Psoas muscle (tissue), 8 donors: ENCODE results near the gene ABCA6. TPM values are rescaled to one million over a fixed set of nuclear protein-coding genes. Genes with fewer than 3 reads are reported as not detected.

ENCODE experiments used
- ATAC-seq, 4 donors: fragments of 200-7000 bp; cut with Tn5 transposase; one replicate each; pipeline ENCODE4 v1.9.1; 2020; ENCODE audit warnings: moderate library complexity in 3 of 4, mild to moderate bottlenecking in 2 of 4
- DNase-seq, 2 donors: peaks; one replicate each; pipeline ENCODE4 v3.0.0-alpha.2; 2020
- H3K27ac ChIP-seq: fragments of 200-600 bp; one replicate; pipeline ENCODE4 v1.8.0; 2022
- H3K27me3 ChIP-seq, 3 donors: fragments of 200-600 bp in 1 of 3; one replicate each; pipeline versions ENCODE4 v1.6.1 to v1.8.0; 2013 to 2022; ENCODE audit warnings: low read length in 2 of 3, mild to moderate bottlenecking in 2 of 3, moderate library complexity in 1 of 3; ENCODE audit not compliant: insufficient read depth in 3 of 3
- H3K36me3 ChIP-seq, 2 donors: fragments of 200-600 bp in 1 of 2; one replicate each; pipeline versions ENCODE4 v1.6.1 to v1.8.0; 2013 to 2022; ENCODE audit warnings: low read depth in 1 of 2, mild to moderate bottlenecking in 1 of 2, moderate library complexity in 1 of 2; ENCODE audit not compliant: insufficient read depth in 1 of 2
- H3K4me1 ChIP-seq: fragments of 200-600 bp; one replicate; pipeline ENCODE4 v1.8.0; 2022
- H3K4me3 ChIP-seq: fragments of 200-600 bp; one replicate; pipeline ENCODE4 v1.8.0; 2022; ENCODE audit warnings: mild to moderate bottlenecking
- H3K9me3 ChIP-seq: fragments of 200-600 bp; one replicate; pipeline ENCODE4 v1.8.0; 2022
- WGBS, 3 donors: extraction: QIAGEN DNeasy Blood & Tissue Kit; methylation state at CpG; one replicate each; pipeline versions ENCODE4 v1.1.6 to v1.1.7; 2013; 5-methylcytosine and 5-hydroxymethylcytosine counted together
- intact Hi-C, 2 donors: fragments of 100-400 bp; cut with DNase I; formaldehyde crosslinking; loops; one replicate each; pipeline versions ENCODE4 v1.11.0 to v1.14.2; 2022
- polyA plus RNA-seq, 3 donors: library from polyadenylated mRNA; stranded (reverse); fragments of 200-250 nt; gene quantifications; one replicate each; pipeline ENCODE4 v1.2.3, GENCODE V29; 2013
- total RNA-seq, 4 donors: library from RNA; stranded (reverse); fragmentation: NEBNext Ultra II Directional in 2 of 4; extraction: Animal tissue kit (Norgen Biotek cat#: 25700) in 2 of 4; gene quantifications; one replicate each; pipeline versions ENCODE4 v1.2.1 to v1.2.4, GENCODE V29; 2021 to 2023
- TF ChIP-seq, protein P1 (sequence below): fragments of 200-600 bp; IDR thresholded peaks from one replicate; pipeline ENCODE4 v1.8.0; 2022; ENCODE audit warnings: antibody characterized with exemption
- donor health status: healthy with polysubstance abuse.
- donor health status: DM: no; HTN: no; CAD: no; lungs with moderate emphysema.
- donor health status: Bipolar disorder and iron deficiency.
- donor health status: healthy.
- donor health status: DM: yes; HTN: yes; CAD: no.
- donor health status: DM: no; HTN: no; CAD: no.
- donor health status: DM: no; HTN: no; CAD: no.
- donor health status: DM: yes; HTN: yes; CAD: no.

Gene ABCA6
- total and polyA plus RNA-seq, 7 donors: 2.7 to 21.2 (median 6.8) TPM

DNA sequence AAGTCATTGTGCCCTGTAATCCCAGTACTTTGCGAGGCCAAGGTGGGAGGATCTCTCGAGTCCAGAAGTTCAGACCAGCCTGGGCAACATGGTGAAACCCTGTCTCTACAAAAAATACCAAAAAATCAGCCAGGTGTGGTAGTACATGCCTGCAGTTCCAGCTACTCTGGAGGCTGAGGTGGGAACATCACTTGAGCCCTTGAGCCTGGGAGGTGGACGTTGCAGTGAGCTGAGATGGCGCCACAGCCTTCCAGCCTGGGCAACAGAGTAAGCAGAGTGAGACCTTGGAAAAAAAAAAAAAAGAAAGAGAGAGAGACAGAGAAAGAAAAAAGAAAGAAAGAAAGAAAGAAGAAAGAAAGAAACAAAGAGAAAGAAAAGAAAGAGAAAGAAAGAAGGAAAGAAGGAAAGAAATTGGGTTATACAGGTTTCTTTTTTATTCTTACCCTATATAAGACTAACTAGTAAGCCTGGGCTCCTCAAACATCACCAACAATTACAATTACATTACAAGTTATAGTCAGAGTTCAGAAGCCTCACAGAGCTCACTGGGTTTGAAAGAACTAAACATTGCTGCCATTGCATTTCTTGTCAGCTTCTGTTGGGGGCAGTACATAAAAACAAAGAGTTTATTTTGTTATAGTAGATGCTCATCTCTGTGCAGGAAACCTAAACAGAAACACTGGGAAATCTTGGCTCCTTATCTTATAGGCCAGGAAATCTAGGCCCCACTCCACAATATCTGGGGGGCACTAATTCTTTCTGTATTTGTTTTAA lies 74.2 kb downstream of the ABCA6 start:
- WGBS, 3 donors: 95 to 96% (median 96%) methylated on average over 4 of the region's 4 CpGs
- no peaks in the 10 kb centered on the region for H3K27me3 ChIP-seq
- DNase-seq (no peak), ATAC-seq (no peak)
- no peaks in the 10 kb centered on the region for H3K9me3 ChIP-seq
- H3K27ac ChIP-seq: no peak overlapping the region
- no peak overlapping the region for H3K4me3 ChIP-seq
- intact Hi-C loops: no loop called here
- H3K4me1 ChIP-seq: no peaks in the 10 kb centered on the region
- H3K36me3 ChIP-seq: peaks cover 0 to 18% of the 10 kb centered on the region in 2 donors
- TF ChIP-seq, protein P1, sequence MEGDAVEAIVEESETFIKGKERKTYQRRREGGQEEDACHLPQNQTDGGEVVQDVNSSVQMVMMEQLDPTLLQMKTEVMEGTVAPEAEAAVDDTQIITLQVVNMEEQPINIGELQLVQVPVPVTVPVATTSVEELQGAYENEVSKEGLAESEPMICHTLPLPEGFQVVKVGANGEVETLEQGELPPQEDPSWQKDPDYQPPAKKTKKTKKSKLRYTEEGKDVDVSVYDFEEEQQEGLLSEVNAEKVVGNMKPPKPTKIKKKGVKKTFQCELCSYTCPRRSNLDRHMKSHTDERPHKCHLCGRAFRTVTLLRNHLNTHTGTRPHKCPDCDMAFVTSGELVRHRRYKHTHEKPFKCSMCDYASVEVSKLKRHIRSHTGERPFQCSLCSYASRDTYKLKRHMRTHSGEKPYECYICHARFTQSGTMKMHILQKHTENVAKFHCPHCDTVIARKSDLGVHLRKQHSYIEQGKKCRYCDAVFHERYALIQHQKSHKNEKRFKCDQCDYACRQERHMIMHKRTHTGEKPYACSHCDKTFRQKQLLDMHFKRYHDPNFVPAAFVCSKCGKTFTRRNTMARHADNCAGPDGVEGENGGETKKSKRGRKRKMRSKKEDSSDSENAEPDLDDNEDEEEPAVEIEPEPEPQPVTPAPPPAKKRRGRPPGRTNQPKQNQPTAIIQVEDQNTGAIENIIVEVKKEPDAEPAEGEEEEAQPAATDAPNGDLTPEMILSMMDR: no peak

DNA sequence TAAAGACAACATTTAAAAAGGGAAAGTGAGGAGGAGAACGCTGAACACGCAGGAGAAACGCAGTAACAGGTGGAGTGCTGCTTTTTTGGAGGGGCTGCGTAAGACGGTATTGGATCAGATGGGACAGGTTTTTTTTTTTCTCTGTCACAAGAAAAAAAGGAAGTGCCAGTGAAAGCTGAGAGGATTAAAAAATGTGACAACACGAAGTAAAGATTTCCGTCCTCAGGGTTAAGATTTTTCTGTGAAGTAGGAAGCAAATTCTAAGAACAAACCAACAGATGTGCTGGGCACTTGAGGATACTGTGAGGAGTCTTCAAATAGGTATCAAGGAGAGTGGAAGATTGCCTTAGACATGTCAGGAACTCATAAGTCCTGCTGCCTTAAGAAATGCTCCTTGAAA lies 75.2 kb downstream of the ABCA6 start:
- Histone ChIP-seq H3K27me3 (no peaks in the 10 kb centered on the region), H3K9me3 (no peaks in the 10 kb centered on the region), H3K27ac (no peak overlapping the region), H3K36me3 (peaks cover 0 to 18% of the 10 kb centered on the region in 2 donors), H3K4me1 (no peaks in the 10 kb centered on the region), H3K4me3 (no peak overlapping the region)
- 79 to 84% (median 84%) methylated on average over 7 of the region's 7 CpGs for WGBS, 3 donors
- intact Hi-C loops: no loop called here
- ATAC-seq (no peak), DNase-seq (no peak)
- TF ChIP-seq, protein P1: no peak

DNA sequence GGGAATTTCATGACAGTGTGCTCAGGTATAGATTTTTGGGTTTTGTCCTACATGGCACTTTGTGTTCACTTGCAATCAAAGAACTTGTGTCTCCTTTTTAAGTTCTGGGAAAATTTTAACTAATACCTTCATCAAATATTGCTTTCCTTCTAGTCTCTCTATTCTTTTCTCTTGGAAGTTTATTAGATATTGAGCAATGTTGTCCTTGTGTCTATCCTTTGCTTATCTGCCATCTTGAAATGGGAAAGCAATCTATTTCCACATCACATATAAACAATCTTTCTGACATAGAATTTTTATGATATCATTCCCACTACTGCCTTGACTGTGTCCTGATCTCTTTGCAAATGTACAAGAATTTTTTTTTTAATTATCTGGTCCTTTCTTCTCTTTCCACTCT lies 76.6 kb downstream of the ABCA6 start:
- peaks cover 0 to 18% of the 10 kb centered on the region in 2 donors for H3K36me3 ChIP-seq
- TF ChIP-seq, protein P1: no peak
- no peak overlapping the region for H3K27ac ChIP-seq
- H3K4me1 ChIP-seq: no peaks in the 10 kb centered on the region
- H3K9me3 ChIP-seq: no peaks in the 10 kb centered on the region
- DNase-seq (no peak), ATAC-seq (no peak)
- intact Hi-C loops: no loop called here
- no peaks in the 10 kb centered on the region for H3K27me3 ChIP-seq
- H3K4me3 ChIP-seq: no peak overlapping the region

DNA sequence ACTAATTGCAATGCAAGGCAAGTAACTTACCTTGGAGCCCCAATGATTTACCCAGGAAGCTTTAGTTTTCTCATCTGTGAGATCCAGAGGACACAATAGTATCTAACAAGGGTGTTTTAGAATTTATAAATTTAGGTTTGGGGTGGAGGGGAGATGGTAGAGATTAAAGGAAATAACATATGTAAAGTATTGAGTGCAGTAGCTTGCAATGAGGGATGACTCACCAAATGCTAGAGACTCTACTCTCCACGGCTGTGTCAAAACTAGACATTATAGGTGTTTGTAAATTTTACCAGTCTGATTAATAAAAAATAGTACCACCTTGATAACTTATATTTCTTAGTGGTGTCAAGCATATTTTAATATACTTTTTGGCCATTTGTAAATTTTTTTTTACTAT lies 77.2 kb downstream of the ABCA6 start:
- Histone ChIP-seq H3K9me3 (no peaks in the 10 kb centered on the region), H3K4me3 (no peak overlapping the region), H3K27ac (no peak overlapping the region), H3K27me3 (no peaks in the 10 kb centered on the region), H3K36me3 (peaks cover 0 to 18% of the 10 kb centered on the region in 2 donors), H3K4me1 (no peaks in the 10 kb centered on the region)
- DNase-seq: no peak
- TF ChIP-seq, protein P1: no peak
- 84 to 92% (median 89%) methylated on average over 1 of the region's 1 CpG for WGBS, 3 donors
- intact Hi-C loops: no loop called here
- ATAC-seq: no peak

DNA sequence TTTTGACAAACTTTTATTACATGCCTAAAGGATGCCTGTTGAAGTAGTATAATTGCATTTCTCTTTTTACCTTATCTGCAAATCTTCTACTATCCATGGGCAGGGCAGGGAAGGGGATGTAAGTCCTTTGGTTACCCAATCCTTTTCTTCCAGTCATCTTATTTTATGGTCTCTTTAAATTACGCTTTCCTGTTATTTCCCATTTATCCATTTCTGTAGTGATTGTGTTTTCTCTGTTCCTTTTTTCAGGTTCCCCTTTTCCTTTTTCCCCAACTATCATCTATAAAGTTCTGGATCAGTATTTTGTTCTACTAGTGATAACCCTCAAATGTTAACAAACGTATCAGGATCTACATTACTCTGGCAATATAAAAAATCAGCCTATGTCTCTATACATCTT lies 77.7 kb downstream of the ABCA6 start:
- Histone ChIP-seq H3K27me3 (no peaks in the 10 kb centered on the region), H3K36me3 (peaks cover 0 to 15% of the 10 kb centered on the region in 2 donors), H3K4me3 (no peak overlapping the region), H3K27ac (no peak overlapping the region), H3K9me3 (no peaks in the 10 kb centered on the region), H3K4me1 (no peaks in the 10 kb centered on the region)
- DNase-seq (no peak), ATAC-seq (no peak)
- intact Hi-C loops: no loop called here
- WGBS, 3 donors: 89 to 92% (median 92%) methylated on average over 2 of the region's 2 CpGs
- TF ChIP-seq, protein P1: no peak
